Liver (tissue), 9 donors: ENCODE results near the gene PDE3A. TPM values are rescaled to one million over a fixed set of nuclear protein-coding genes. Genes with fewer than 3 reads are reported as not detected.

Experiments used
- DNase-seq: peaks from one replicate; pipeline ENCODE4 v3.0.0-alpha.2; 2017; ENCODE audit warnings: low spot score
- H3K27ac ChIP-seq, 2 donors: one replicate each; pipeline ENCODE4 v1.7.0; 2013; ENCODE audit warnings: inconsistent platforms in 2 of 2, low read length in 2 of 2, control low read depth in 1 of 2, low read depth in 1 of 2, mild to moderate bottlenecking in 1 of 2
- H3K27me3 ChIP-seq, 4 donors: one replicate each; pipeline versions ENCODE4 v1.6.1 to v1.7.0; 2013; ENCODE audit warnings: low read length in 3 of 4, inconsistent platforms in 1 of 4, mild to moderate bottlenecking in 1 of 4, moderate library complexity in 1 of 4; ENCODE audit not compliant: control insufficient read depth in 4 of 4, insufficient read depth in 4 of 4
- H3K36me3 ChIP-seq, 4 donors: one replicate each; pipeline versions ENCODE4 v1.6.1 to v1.7.0; 2013; ENCODE audit warnings: low read length in 3 of 4, mild to moderate bottlenecking in 3 of 4, low read depth in 1 of 4, moderate library complexity in 1 of 4; ENCODE audit not compliant: control insufficient read depth in 4 of 4, insufficient read depth in 3 of 4
- H3K4me1 ChIP-seq, 4 donors: one replicate each; pipeline versions ENCODE4 v1.6.1 to v1.7.0; 2013; ENCODE audit warnings: low read length in 3 of 4, mild to moderate bottlenecking in 3 of 4, moderate library complexity in 1 of 4; ENCODE audit not compliant: control insufficient read depth in 4 of 4, insufficient read depth in 4 of 4
- H3K4me3 ChIP-seq, 3 donors: one replicate each; pipeline versions ENCODE4 v1.6.1 to v1.7.0; 2013; ENCODE audit warnings: low read length in 3 of 3, control low read depth in 1 of 3, low read depth in 1 of 3, mild to moderate bottlenecking in 1 of 3
- H3K9ac ChIP-seq, 2 donors: one replicate each; pipeline ENCODE4 v1.7.0; 2013; ENCODE audit warnings: low read length in 2 of 2, mild to moderate bottlenecking in 2 of 2, moderate library complexity in 2 of 2, control low read depth in 1 of 2, low read depth in 1 of 2
- H3K9me3 ChIP-seq, 4 donors: one replicate each; pipeline versions ENCODE4 v1.6.1 to v1.7.0; 2013; ENCODE audit warnings: low read length in 3 of 4; ENCODE audit not compliant: control insufficient read depth in 4 of 4
- ATF3 ChIP-seq: IDR thresholded peaks from 2 replicates; pipeline ENCODE4 v1.6.1; 2016; ENCODE audit warnings: antibody characterized with exemption
- CTCF ChIP-seq: fragments of 150-350 bp; IDR thresholded peaks from 2 replicates; pipeline ENCODE4 v1.5.1; 2017; ENCODE audit warnings: improper control_type of control experiment, low read depth, low read length; ENCODE audit not compliant: missing input control
- EGR1 ChIP-seq, 2 donors: IDR thresholded peaks; 2 replicates each; pipeline ENCODE4 v1.6.1; 2016 to 2018; ENCODE audit warnings: antibody characterized with exemption in 2 of 2, low read depth in 2 of 2
- HNF4G ChIP-seq: IDR thresholded peaks from 2 replicates; pipeline ENCODE4 v1.6.1; 2016; ENCODE audit warnings: antibody characterized with exemption
- MAX ChIP-seq: IDR thresholded peaks from 2 replicates; pipeline ENCODE4 v1.6.1; 2016; ENCODE audit warnings: antibody characterized with exemption
- NR2F2 ChIP-seq: IDR thresholded peaks from 2 replicates; pipeline ENCODE4 v1.6.1; 2016; ENCODE audit warnings: antibody characterized with exemption
- RAD21 ChIP-seq, 2 donors: IDR thresholded peaks; 2 replicates each; pipeline ENCODE4 v1.6.1; 2016; ENCODE audit warnings: antibody characterized with exemption in 2 of 2, mild to moderate bottlenecking in 2 of 2
- REST ChIP-seq: IDR thresholded peaks from 2 replicates; pipeline ENCODE4 v1.6.1; 2016; ENCODE audit warnings: antibody characterized with exemption, mild to moderate bottlenecking
- RXRA ChIP-seq, 2 donors: IDR thresholded peaks; 2 replicates each; pipeline ENCODE4 v1.6.1; 2017 to 2018; ENCODE audit warnings: antibody characterized with exemption in 2 of 2, mild to moderate bottlenecking in 1 of 2
- SP1 ChIP-seq: IDR thresholded peaks from 2 replicates; pipeline ENCODE4 v1.6.1; 2018; ENCODE audit warnings: antibody characterized with exemption, mild to moderate bottlenecking
- TAF1 ChIP-seq: conservative IDR thresholded peaks from 2 replicates; pipeline ENCODE4 v1.6.1; 2016; ENCODE audit warnings: antibody characterized with exemption, mild to moderate bottlenecking
- WGBS: extraction: QIAGEN DNeasy Blood & Tissue Kit; methylation state at CpG from one replicate; pipeline ENCODE4 v1.1.7; 2013; 5-methylcytosine and 5-hydroxymethylcytosine counted together
- polyA plus RNA-seq, 2 donors: library from polyadenylated mRNA; stranded (reverse) in 1 of 2; unstranded in 1 of 2; fragments of 200-250 nt in 1 of 2; fragments of >200 nt in 1 of 2; fragmentation: Nextera tagmentation in 1 of 2; extraction: Ambion mirVana in 1 of 2; gene quantifications; one replicate each; pipeline versions ENCODE4 v1.2.1 to v1.2.3, GENCODE V29; 2013 to 2015
- total RNA-seq, 2 donors: library from RNA; depleted of rRNA; stranded (reverse); fragments of >200 nt; gene quantifications; one replicate each; pipeline ENCODE4 v1.2.3, GENCODE V29; 2014
- donor health status: healthy.
- donor health status: healthy.
- donor health status: healthy.
- donor health status: healthy.
- donor health status: healthy.

Gene PDE3A
- total and polyA plus RNA-seq, 4 donors, result 0.50 to 3.8 (median 2.2) TPM

GRCh38 chr12:20555015-20555414 is 186.7 kb downstream of the PDE3A start:
- H3K9ac ChIP-seq, result no peak overlapping the region
- no peaks in the 10 kb centered on the region for H3K27me3 ChIP-seq
- no peak overlapping the region for H3K27ac ChIP-seq
- DNase-seq, result no peak
- TF ChIP-seq MAX (no peak), RXRA (IDR thresholded peaks at IDR 0.05) (no peak), REST (no peak), CTCF (no peak)
- H3K9me3 ChIP-seq, result no peaks in the 10 kb centered on the region
- H3K4me3 ChIP-seq, result no peak overlapping the region
- WGBS, result 95% methylated on average over 10 of the region's 10 CpGs
- H3K4me1 ChIP-seq, result no peaks in the 10 kb centered on the region
- no peaks in the 10 kb centered on the region for H3K36me3 ChIP-seq

GRCh38 chr12:20555771-20556170 is 187.4 kb downstream of the PDE3A start:
- no peak for TF ChIP-seq EGR1 (IDR thresholded peaks at IDR 0.05; ENCODE audit: low read depth in 2 of 2)
- no peak for TF ChIP-seq NR2F2
- no peak for TF ChIP-seq ATF3
- TF ChIP-seq HNF4G, result no peak
- H3K27me3 ChIP-seq, result no peaks in the 10 kb centered on the region
- no peak overlapping the region for H3K4me3 ChIP-seq
- 76% methylated on average over 3 of the region's 3 CpGs for WGBS
- no peak overlapping the region for H3K9ac ChIP-seq
- H3K9me3 ChIP-seq, result no peaks in the 10 kb centered on the region
- H3K4me1 ChIP-seq, result no peaks in the 10 kb centered on the region
- no peak overlapping the region for H3K27ac ChIP-seq
- DNase-seq, result no peak
- no peaks in the 10 kb centered on the region for H3K36me3 ChIP-seq

- WGBS, result 79% methylated on average over 1 of the region's 1 CpG
Measured at GRCh38 chr12:20557096-20557495, 188.8 kb downstream of the PDE3A start.

More at GRCh38 chr12:20557096-20557495, 188.8 kb downstream of the PDE3A start:
- H3K27me3 ChIP-seq, result no peaks in the 10 kb centered on the region
- H3K9ac ChIP-seq, result no peak overlapping the region
- no peak overlapping the region for H3K27ac ChIP-seq
- no peaks in the 10 kb centered on the region for H3K36me3 ChIP-seq
- TF ChIP-seq RAD21 (IDR thresholded peaks at IDR 0.05) (no peak), TAF1 (no peak), RXRA (IDR thresholded peaks at IDR 0.05) (no peak), HNF4G (no peak), ATF3 (no peak), SP1 (no peak)
- H3K4me1 ChIP-seq, result no peaks in the 10 kb centered on the region
- H3K4me3 ChIP-seq, result no peak overlapping the region
- no peaks in the 10 kb centered on the region for H3K9me3 ChIP-seq
- no peak for DNase-seq
